B cell (primary cell): Measurements from ENCODE around the gene NANOGP8.

Experiments used
- CTCF ChIP-seq: fragments of 200-600 bp; IDR thresholded peaks from one replicate; pipeline ENCODE4 v1.8.0; 2022; ENCODE audit warnings: antibody characterized with exemption, mild to moderate bottlenecking
- EZH2 ChIP-seq: IDR thresholded peaks from 2 replicates; pipeline ENCODE4 v1.6.1; 2012; ENCODE audit warnings: borderline replicate concordance, low read depth, mild to moderate bottlenecking, moderate library complexity, low read length; ENCODE audit not compliant: insufficient read depth, poor library complexity, severe bottlenecking

GRCh38 chr15:35111861-35112260 lies 26.8 kb upstream of the NANOGP8 start:
- TF ChIP-seq CTCF, result no peak
- TF ChIP-seq EZH2, result no peak
